Occipital lobe (tissue), 2 donors: ENCODE measurements around the gene DIP2C. TPM values are rescaled to one million over a fixed set of nuclear protein-coding genes. Genes with fewer than 3 reads are reported as not detected.
"Not testable (repeated sequence)": the region's sequence is repeated elsewhere in the genome, so short reads cannot be mapped to it uniquely, and the experiment has no call there.

Source experiments
- DNase-seq: peaks from one replicate; lab custom pipeline; 2025; lab: John Stamatoyannopoulos, UW
- total RNA-seq: library from RNA; depleted of rRNA; stranded (reverse); fragments of >200 nt; gene quantifications from one replicate; pipeline ENCODE4 v1.2.3, GENCODE V29; 2014

The DIP2C gene
- total RNA-seq, 1 donor from 2014 or later = 42.0 TPM

DNA sequence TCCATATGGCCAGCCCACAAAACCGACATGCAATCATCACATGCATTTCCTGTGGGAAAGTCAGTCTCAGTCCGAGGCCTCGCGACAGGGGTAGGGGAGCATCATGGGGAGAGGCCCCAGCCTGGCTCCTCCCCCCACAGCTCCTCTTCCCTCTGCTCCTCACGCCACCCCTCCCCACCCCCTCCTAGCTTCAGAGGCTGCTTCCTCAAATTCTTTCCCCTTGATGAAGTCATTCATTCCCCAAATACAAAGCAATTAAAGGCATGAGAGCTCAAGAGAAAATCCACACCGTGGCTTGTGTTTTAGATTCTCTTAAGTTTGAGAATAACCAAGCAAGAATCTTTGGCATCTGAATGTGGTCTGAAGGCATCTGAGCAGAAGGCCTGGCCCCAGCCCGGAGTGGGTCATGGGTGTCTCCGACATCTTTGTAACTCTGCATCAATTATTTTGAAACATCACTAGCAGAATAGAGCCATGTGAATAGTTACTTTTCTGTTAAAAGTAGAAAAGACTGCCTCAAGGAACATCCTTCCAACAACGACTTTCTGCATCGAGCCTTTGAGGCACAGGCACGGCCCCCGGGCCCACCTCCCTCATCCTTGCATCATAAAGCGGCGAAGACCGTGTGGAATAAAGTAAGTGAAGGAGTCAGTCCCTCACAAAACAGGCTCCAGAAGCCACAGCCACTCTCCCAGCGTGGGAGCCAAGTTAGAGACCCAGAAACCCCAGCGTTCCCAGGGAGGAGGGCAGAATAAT, 90.9 kb downstream of the DIP2C start:
- no peak for DNase-seq

DNA sequence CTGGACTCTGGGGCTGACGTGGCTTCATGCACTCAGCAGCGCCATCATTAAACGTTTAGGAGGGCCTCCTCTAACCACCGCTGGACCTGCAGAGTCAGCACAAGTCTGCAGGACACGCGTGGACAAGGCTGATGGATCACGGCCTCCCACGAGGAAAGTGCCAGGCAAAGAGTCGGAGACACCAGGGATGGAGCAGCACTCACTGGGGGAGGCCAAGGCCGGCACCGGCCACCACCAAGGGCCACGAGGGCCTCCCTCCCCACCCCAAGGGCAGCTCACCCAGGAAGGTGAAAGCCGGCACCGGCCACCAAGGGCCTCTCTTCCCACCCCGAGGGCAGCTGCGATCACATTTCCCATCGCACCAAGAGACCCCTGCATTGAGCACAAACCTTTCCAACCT, 91.5 kb downstream of the DIP2C start:
- DNase-seq = no peak

DNA sequence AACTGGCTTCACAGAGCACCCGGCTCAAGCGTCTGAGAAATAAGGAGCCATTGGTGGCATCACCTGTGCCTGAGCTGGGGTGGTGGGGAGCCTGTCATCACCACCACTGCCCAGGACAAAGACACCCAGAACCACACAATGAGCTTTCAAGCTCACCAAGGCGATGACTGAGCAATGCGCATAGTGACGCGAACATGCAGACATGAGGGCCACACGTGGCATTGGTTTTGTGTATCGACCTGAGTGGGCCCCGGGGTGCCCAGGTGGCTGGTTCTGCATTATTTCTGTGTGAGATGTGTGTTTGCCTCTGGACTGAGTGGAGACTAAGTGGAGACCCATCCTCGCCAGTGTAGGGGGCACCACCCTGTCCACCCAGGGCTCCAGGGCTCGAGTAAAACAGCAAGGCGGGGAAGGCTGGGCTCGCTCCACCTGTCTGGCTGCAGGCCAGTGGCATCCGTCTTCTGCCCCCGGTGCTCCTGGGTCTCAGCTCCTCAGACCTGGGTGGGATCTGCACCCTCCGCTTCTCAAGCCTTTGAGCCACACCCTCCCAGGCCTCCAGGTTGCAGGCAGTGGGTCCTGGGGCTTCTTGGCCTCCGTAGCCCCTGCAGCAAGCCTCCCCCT, 92.6 kb downstream of the DIP2C start:
- DNase-seq = no peak

DNA sequence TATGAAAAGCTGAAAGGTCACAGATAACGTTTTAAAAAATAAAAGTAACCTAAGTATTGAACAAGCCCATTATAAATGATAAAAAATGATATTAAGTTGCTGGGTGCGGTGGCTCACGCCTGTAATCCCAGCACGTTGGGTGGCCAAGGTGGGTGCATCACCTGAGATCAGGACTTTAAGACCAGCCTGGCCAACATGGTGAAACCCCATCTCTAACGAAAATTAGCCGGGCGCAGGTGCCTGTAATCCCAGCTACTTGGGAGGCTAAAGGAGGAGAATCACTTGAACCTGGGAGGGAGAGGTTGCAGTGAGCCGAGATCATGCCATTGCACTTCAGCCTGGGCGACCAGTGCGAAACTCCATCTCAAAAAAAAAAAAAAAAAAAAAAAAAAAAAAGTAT, 93.3 kb downstream of the DIP2C start:
- not testable (repeated sequence) for DNase-seq

DNA sequence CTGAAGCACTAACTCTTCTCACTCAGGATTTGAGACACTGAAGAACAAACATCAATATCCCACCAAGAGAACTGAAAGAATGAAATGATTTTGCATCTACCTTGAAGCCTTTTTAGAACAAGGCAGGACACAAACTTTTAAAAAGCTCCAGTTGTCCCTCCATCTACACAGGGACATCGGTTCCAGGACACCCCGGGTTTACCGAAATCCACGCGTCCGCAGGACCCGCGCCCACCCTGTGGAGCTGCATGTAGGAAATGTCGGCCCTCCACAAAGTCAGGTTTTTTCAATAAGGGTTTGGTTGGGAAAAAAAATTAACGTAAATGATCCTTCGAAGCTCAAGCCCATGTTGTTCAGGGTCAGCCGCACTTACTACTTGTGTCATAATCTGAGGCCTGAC, 94.0 kb downstream of the DIP2C start:
- DNase-seq = no peak

DNA sequence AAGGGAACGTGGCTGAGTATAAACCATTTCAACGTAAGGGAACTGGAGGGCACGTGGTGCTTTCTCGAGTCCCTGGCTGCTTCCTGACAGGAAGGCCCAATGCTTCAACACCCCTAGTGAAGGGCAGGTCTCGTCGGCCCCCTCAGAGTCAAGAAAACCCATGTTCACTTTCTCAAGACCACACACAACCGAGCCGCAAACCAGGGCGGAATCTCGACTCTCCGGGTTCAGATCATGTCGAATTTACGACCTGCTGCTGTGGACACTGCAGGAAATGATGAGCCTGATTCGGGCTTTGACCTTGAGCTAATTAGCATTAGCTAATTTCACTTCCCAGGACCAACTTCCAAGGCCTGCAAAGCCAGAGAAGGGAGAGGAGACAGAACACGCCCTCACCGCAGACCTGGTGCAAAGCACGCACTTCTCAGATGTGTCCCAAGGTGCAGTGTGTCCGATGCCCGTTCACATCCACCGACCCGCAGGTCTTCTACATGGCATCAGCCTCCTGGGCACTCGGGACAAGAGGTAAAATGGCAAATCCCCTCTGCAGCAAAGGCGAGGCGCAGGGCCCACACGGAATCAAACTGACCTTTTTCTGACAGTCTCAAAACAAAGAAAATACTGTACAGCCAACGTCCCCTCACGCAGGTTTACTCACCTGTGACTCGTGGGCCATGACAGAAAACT, 94.7 kb downstream of the DIP2C start:
- no peak for DNase-seq

DNA sequence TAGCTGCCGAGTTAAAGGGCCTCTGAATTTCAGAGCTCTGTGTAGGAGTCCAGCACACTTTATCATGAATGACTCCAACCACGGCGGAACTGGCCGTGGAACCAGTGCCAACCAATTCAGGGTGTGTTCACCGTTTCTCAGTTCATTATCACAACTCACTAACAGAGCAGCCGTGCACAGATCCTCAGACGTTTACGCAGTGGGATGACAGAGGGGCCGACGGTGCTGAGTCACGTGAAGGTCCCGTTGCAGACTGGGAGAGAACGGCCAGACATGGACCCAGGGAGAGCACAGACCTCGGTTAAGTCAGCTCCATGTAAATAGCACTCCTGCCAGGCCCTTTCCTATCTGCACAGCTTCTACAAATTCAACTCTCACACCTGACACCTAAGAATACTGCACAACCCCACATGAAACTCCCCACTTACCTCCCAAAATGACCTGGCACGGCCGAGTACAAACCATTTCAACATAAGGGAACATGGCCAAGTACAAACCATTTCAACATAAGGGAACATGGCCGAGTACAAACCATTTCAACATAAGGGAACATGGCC, 95.5 kb downstream of the DIP2C start:
- no peak for DNase-seq

DNA sequence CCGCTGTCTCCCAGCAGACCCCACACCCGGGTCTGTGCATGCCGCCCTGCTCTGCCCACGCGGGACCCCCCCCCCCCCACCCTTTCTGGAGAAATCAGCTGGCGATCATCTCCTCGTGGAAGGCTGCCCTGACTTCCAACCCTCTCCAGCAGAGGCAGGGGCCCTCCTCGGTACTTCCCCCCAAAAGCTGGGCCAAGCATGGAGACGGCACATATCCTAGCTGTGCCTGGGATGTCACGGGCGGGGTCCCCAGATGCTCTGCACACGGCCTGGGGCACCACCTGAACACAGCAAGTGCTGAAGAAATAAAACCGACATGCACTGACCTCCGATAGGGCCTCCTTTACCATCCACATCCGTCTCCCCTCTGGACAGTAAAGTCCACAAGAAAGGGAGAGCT, 96.0 kb downstream of the DIP2C start:
- no peak for DNase-seq

DNA sequence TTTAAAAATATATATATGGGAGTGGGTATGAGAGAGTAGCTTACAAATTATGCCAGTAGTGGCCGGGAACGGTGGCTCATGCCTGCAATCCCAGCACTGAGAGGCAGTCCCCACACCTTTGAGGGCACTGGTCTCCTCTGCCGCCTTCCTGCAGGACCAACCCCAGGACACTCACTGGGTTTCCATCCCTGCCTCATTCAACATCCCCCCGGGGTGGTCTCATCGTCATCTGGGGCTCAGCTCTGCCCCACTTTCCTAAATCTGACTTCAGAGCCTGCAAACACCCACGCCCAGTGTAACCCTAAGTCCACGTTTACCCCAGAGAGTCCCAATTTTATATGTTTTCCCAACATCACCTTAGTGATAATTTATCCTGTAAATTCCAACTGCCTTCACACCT, 96.5 kb downstream of the DIP2C start:
- no peak for DNase-seq

DNA sequence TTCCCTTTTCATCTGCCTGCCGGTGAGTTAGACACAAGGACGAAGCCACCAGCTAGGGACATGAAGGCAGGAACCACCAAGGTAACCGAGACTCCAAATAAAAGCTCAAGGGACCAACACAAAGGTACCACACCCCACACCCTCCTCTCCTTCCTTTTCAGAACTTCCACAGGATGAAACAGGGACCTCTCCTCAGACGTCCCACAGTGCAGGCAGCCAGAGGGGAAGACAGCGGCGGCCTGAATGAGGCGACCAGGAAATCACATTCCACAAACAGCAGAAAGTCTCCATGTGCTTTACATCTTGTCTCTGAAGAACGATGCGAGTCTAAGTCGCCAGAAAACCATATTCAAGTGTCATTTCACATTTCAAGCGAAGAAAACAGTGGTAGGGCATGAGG, 97.8 kb downstream of the DIP2C start:
- DNase-seq = no peak

DNA sequence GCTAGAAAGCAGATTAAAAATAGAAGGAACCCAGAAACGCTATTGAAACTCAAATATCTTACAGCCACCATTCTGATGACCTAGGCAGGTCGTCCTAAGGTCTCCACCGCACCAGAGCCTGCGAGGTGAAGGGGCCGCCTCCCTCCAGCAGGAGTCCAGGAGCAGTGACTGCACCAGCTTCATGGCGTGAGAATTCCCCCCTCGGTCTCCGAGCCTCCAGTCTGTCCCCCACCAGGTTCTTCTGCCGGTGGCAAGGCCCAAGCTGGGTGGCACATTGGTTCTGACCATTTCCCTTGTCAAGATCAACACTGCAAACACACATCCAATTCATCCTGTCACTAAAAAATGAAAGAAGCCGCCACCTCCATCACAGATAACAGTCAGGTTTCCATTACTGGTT, 98.7 kb downstream of the DIP2C start:
- no peak for DNase-seq

DNA sequence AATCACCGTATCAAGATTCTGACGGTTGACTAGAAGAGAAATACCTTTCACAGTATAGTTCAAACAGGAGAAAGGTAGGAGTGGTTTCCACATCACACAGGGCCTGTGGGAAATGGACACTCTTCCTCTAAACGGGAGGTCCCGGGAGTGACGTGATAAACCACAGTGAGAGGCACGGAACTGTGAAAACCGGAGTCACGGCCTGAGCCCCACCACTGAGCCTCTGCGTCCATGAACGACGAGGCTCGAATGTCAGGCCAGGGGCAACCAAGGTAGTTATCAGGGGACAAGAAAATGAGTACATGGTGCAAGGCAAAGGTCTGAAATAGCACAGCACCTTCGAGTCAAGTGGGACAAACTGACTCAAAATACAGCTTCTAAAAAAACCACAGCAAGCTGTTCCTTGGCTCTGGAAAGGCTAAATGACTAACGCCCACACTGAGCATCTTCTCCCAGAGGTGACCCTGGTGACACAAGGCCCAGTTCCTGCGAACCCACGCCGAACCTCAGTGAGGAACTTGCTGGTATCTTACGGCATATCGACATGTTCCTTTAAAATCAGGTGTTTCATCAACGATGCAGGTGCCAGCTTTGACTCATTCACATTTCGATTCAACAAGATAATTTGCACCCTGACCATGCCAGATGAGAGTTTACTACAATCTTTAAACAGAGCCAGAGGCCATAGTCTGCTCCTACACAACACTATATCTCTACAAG, 99.3 kb downstream of the DIP2C start:
- no peak for DNase-seq

DNA sequence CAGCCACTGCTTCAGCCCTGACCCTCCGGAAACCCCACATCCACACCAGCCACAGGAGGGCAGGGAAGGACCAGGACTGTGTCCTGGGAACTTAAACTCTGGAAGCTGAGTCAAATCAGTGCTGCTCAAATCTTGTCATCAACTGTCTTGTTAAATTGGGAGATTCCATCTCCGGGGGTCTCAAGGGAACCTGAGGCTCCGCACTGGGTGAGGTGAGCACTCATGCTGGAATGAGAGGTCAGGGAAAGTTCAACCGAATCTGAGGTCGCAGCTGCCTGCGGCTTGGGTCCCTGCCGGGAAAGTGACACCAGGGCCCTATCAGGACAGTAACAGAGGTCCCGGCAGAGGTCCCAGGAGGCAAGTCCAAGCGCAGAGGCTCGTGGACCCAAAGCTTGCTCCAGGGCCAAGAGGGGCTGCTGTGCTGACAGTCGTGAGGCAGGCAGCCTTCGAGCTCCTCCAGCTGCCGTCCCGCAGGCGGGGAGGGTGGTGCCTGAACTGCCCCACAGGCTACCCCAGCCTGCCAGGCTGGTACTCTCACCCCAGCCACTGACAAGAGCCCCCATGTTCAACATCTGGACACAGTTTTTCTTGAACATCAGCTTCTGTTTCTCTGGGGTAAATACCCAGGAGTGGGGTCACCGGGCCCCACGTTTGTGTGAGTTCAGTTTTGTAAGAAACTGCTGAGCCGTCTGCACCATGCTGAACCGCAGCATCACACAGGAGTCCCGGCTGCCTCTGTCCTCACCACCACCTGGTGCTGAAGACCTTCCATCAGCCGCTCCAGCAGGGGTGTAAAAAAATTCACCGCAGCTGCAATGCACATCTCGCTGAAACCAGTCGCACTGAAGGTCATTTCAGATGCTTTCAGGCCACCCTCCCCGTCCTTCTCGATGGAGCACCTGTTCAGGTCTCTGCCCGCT, 101.0 kb downstream of the DIP2C start:
- no peak for DNase-seq

DNA sequence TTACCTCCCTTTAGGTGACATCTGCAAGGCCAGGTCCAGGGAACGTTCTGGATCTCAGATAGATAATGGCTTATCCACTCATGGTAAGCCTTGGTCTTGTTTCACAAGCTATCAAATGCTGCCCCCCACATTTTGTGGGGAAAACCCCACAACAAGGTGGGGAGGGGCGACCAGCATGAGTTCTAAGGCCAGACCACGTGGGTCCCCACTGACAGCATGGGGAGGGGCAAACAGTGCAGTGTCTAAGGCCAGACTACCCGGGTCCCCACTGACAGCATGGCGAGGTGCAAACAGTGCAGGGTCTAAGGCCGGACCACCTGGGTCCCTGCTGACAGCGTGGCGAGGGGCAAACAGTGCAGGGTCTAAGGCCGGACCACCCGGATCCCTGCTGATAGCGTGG, 102.8 kb downstream of the DIP2C start:
- no peak for DNase-seq

DNA sequence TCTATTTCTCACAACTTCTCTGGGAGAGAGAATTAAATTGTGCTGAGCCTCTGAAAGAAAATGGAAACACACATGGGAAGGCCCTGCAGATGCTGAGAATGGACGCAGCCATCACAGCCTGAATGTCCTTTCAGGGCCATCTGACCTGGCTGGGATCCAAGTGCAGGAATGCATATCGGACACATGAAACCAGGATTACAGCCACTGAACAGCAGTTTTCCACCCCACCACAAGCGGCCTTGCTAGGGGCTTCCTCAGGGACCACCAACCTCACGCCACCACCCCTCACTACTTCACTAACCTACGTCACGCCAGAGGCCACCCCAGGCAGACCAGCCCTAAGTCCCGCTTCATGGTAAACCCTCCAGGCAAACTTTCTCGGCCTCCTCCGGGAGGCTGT, 103.3 kb downstream of the DIP2C start:
- DNase-seq = no peak

DNA sequence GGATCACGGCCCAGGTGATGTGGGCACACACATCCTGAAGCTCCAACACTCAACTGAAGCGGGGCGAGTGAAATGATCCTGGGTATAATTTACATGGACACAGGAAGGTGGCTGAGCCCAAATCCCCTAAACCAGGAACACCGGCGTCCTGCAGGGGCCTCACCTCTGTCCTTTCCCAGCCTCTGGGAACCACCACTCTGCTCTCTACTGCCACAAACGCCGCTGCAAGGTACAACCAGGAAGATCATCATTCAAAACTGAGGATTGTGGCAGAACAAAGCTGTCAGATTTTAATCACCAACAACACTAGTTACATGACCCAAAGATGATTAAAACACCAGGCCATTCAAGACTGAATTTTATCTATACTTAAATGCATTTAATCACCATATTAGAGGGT, 104.0 kb downstream of the DIP2C start:
- no peak for DNase-seq

DNA sequence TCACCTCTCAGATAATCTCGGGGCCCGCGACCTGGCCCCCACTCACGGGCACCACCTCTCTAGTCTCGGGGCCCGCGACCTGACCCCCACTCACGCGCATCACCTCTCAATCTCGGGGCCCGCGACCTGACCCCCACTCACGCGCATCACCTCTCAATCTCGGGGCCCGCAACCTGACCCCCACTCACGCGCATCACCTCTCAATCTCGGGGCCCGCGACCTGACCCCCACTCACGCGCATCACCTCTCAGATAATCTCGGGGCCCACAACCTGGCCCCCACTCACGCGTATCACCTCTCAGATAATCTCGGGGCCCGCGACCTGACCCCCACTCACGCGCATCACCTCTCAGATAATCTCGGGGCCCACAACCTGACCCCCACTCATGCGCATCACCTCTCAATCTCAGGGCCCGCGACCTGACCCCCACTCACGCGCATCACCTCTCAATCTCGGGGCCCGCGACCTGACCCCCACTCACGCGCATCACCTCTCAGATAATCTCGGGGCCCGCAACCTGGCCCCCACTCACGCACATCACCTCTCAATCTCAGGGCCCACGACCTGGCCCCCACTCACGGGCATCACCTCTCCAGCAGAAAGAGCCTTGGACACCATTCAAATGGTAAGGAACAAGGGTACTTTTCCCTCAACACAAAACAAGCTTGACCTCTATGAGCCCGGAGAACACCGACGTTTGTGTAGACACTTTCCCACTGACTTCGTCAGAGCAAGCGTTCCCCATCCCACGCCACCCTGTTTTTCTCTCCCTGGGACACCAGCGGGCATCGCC, 104.8 kb downstream of the DIP2C start:
- not testable (repeated sequence) for DNase-seq

DNA sequence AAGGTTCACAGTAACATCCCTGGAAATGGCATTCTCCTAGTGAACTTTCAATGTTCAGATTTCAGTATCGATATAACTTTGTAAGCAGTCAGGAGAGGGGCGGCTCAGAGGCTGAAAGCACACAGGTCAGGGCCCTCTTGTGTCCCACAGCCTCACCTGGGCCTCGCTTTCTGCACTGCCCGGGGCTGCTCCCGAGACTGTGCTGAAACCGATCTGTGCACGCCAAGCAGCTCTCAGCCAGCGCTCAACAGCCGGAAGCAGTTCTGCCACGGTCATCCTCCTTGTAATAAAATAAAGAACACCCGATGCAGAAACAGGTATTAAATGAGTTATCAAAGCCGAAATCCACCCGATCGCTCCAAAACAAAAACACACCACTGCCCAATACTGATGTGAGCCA, 106.0 kb downstream of the DIP2C start:
- DNase-seq = no peak

DNA sequence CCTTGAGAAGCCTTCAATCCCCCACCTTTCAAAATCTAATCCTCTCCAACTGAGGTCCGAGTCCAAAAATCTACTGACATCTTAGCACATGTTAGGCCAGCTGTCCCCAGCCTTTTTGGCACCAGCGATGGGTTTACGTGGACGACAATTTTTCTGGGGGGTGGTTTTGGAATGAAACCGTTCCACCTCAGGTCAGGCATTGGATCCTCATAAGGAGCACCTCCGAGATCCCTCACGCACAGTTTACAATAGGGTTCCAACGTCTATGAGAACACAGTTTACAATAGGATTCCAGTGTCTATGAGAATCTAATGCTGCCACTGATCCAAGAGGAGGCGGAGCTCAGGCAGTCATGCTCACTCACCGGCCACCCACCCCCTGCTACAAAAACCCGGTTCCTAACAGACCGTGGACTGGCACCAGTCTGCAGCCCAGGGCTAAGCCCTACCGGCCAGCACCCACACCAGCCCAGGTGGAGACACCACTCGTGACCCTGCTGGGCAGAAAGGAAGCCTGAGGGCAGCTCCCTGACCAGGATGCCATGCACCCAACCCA, 107.6 kb downstream of the DIP2C start:
- DNase-seq = no peak

DNA sequence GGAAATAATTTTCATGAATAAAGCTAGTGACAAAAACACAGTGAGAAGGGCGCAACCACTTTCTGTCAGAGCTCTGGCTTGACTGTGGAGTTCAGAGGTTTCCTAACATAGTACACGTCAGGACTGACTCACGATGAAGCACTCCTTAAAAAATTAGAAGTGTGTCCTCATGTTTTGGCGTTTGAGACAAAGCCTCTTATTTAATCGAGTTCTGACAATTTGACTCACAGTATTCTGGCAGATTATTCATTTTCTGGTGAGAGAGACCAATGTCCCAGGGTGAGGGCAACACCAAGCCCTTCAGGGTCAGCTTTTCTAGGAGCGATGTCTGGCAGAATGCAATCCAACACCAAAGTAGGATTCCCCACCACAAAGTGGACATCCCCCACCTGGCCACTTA, 108.7 kb downstream of the DIP2C start:
- DNase-seq = no peak
